Liver (tissue), 9 donors: ENCODE results near the gene CDH26. TPM values are rescaled to one million over a fixed set of nuclear protein-coding genes. Genes with fewer than 3 reads are reported as not detected.

Source experiments
- DNase-seq: peaks from one replicate; pipeline ENCODE4 v3.0.0-alpha.2; 2017; ENCODE audit warnings: low spot score
- H3K27ac ChIP-seq, 2 donors: one replicate each; pipeline ENCODE4 v1.7.0; 2013; ENCODE audit warnings: inconsistent platforms in 2 of 2, low read length in 2 of 2, control low read depth in 1 of 2, low read depth in 1 of 2, mild to moderate bottlenecking in 1 of 2
- H3K27me3 ChIP-seq, 4 donors: one replicate each; pipeline versions ENCODE4 v1.6.1 to v1.7.0; 2013; ENCODE audit warnings: low read length in 3 of 4, inconsistent platforms in 1 of 4, mild to moderate bottlenecking in 1 of 4, moderate library complexity in 1 of 4; ENCODE audit not compliant: control insufficient read depth in 4 of 4, insufficient read depth in 4 of 4
- H3K36me3 ChIP-seq, 4 donors: one replicate each; pipeline versions ENCODE4 v1.6.1 to v1.7.0; 2013; ENCODE audit warnings: low read length in 3 of 4, mild to moderate bottlenecking in 3 of 4, low read depth in 1 of 4, moderate library complexity in 1 of 4; ENCODE audit not compliant: control insufficient read depth in 4 of 4, insufficient read depth in 3 of 4
- H3K4me1 ChIP-seq, 4 donors: one replicate each; pipeline versions ENCODE4 v1.6.1 to v1.7.0; 2013; ENCODE audit warnings: low read length in 3 of 4, mild to moderate bottlenecking in 3 of 4, moderate library complexity in 1 of 4; ENCODE audit not compliant: control insufficient read depth in 4 of 4, insufficient read depth in 4 of 4
- H3K4me3 ChIP-seq, 3 donors: one replicate each; pipeline versions ENCODE4 v1.6.1 to v1.7.0; 2013; ENCODE audit warnings: low read length in 3 of 3, control low read depth in 1 of 3, low read depth in 1 of 3, mild to moderate bottlenecking in 1 of 3
- H3K9ac ChIP-seq, 2 donors: one replicate each; pipeline ENCODE4 v1.7.0; 2013; ENCODE audit warnings: low read length in 2 of 2, mild to moderate bottlenecking in 2 of 2, moderate library complexity in 2 of 2, control low read depth in 1 of 2, low read depth in 1 of 2
- H3K9me3 ChIP-seq, 4 donors: one replicate each; pipeline versions ENCODE4 v1.6.1 to v1.7.0; 2013; ENCODE audit warnings: low read length in 3 of 4; ENCODE audit not compliant: control insufficient read depth in 4 of 4
- EGR1 ChIP-seq, 2 donors: IDR thresholded peaks; 2 replicates each; pipeline ENCODE4 v1.6.1; 2016 to 2018; ENCODE audit warnings: antibody characterized with exemption in 2 of 2, low read depth in 2 of 2
- FOXA1 ChIP-seq: IDR thresholded peaks from 2 replicates; pipeline ENCODE4 v1.6.1; 2016; ENCODE audit warnings: antibody characterized with exemption
- FOXA2 ChIP-seq: IDR thresholded peaks from 2 replicates; pipeline ENCODE4 v1.6.1; 2016; ENCODE audit warnings: antibody characterized with exemption
- GABPA ChIP-seq, 2 donors: IDR thresholded peaks in 1 of 2; conservative IDR thresholded peaks in 1 of 2; 2 replicates each; pipeline ENCODE4 v1.6.1; 2016; ENCODE audit warnings: antibody characterized with exemption in 2 of 2, mild to moderate bottlenecking in 1 of 2, moderate library complexity in 1 of 2
- HNF4A ChIP-seq, 2 donors: conservative IDR thresholded peaks; 2 replicates each; pipeline ENCODE4 v1.6.1; 2016; ENCODE audit warnings: antibody characterized with exemption in 2 of 2, mild to moderate bottlenecking in 2 of 2
- HNF4G ChIP-seq: IDR thresholded peaks from 2 replicates; pipeline ENCODE4 v1.6.1; 2016; ENCODE audit warnings: antibody characterized with exemption
- JUND ChIP-seq, 2 donors: IDR thresholded peaks; 2 replicates each; pipeline ENCODE4 v1.6.1; 2016; ENCODE audit warnings: antibody characterized with exemption in 2 of 2
- NR2F2 ChIP-seq: IDR thresholded peaks from 2 replicates; pipeline ENCODE4 v1.6.1; 2016; ENCODE audit warnings: antibody characterized with exemption
- RXRA ChIP-seq, 2 donors: IDR thresholded peaks; 2 replicates each; pipeline ENCODE4 v1.6.1; 2017 to 2018; ENCODE audit warnings: antibody characterized with exemption in 2 of 2, mild to moderate bottlenecking in 1 of 2
- SP1 ChIP-seq: IDR thresholded peaks from 2 replicates; pipeline ENCODE4 v1.6.1; 2018; ENCODE audit warnings: antibody characterized with exemption, mild to moderate bottlenecking
- YY1 ChIP-seq: IDR thresholded peaks from 2 replicates; pipeline ENCODE4 v1.6.1; 2016; ENCODE audit warnings: antibody characterized with exemption, mild to moderate bottlenecking
- WGBS: extraction: QIAGEN DNeasy Blood & Tissue Kit; methylation state at CpG from one replicate; pipeline ENCODE4 v1.1.7; 2013; 5-methylcytosine and 5-hydroxymethylcytosine counted together
- polyA plus RNA-seq, 2 donors: library from polyadenylated mRNA; stranded (reverse) in 1 of 2; unstranded in 1 of 2; fragments of 200-250 nt in 1 of 2; fragments of >200 nt in 1 of 2; fragmentation: Nextera tagmentation in 1 of 2; extraction: Ambion mirVana in 1 of 2; gene quantifications; one replicate each; pipeline versions ENCODE4 v1.2.1 to v1.2.3, GENCODE V29; 2013 to 2015
- total RNA-seq, 2 donors: library from RNA; depleted of rRNA; stranded (reverse); fragments of >200 nt; gene quantifications; one replicate each; pipeline ENCODE4 v1.2.3, GENCODE V29; 2014
- TF ChIP-seq, protein P1 (sequence below): IDR thresholded peaks from 2 replicates; pipeline ENCODE4 v1.6.1; 2016; ENCODE audit warnings: antibody characterized with exemption
- TF ChIP-seq, protein P2 (sequence below): IDR thresholded peaks from 2 replicates; pipeline ENCODE4 v1.6.1; 2016; ENCODE audit warnings: antibody characterized with exemption
- TF ChIP-seq, protein P3 (sequence below): IDR thresholded peaks from 2 replicates; pipeline ENCODE4 v1.6.1; 2016; ENCODE audit warnings: antibody characterized with exemption
- TF ChIP-seq, protein P4 (sequence below): IDR thresholded peaks from 2 replicates; pipeline ENCODE4 v1.6.1; 2016; ENCODE audit warnings: antibody characterized with exemption, mild to moderate bottlenecking
- TF ChIP-seq, protein P5 (sequence below): fragments of 150-350 bp; IDR thresholded peaks from 2 replicates; pipeline ENCODE4 v1.5.1; 2017; ENCODE audit warnings: improper control_type of control experiment, low read depth, low read length; ENCODE audit not compliant: missing input control
- donor health status: healthy.
- donor health status: healthy.
- donor health status: healthy.
- donor health status: healthy.
- donor health status: healthy.

CDH26 gene
- total and polyA plus RNA-seq, 4 donors, result 0.03 to 0.70 (median 0.43) TPM

DNA sequence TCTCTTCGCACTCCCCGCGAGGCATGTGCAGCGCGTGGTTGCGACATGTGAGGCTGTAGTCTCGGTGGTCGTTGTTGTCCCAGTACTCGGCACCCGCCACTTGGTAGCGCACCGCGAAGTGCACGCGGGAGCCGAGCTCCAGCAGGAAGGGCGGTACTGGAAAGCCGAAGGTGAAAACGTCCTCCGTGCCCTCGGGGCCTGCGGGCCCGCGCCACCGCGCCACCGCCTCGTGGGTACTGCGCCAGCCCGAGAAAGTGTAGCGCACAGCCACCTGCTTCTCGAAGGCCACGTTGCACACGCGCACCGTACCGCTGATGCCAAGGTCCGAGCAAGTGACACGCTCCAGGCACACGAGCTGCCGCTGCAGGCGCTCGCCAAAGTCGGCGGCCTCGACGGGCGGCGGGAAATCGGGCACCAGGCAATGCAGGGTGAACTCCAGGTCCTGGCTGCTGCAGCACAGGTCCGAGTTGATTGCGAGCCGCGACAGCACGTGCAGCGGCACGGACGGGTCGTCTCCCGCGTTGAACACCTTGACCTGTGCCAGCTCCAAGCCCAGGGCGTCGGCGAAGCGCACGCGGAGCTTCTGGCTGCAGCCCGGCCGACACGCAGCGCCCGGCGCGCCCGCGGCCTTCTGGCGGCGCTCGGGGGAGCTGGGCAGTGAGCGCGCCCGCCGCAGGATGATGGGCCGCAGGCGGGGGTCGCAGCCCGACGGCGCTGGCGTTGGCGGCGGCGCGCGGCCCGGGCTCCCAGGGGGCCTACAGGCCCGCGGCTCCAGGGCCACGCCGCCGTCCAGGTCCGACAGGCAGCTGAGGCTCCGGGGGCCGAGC, 19.0 kb upstream of the CDH26 start:
- no peaks in the 10 kb centered on the region for H3K27me3 ChIP-seq
- peaks cover 0 to 4% (median 2%) of the 10 kb centered on the region in 4 donors for H3K36me3 ChIP-seq
- peak overlapping the region; percentile 96 to 97 for H3K27ac ChIP-seq
- DNase-seq, result no peak
- no peak overlapping the region for H3K9ac ChIP-seq
- TF ChIP-seq, protein P1, sequence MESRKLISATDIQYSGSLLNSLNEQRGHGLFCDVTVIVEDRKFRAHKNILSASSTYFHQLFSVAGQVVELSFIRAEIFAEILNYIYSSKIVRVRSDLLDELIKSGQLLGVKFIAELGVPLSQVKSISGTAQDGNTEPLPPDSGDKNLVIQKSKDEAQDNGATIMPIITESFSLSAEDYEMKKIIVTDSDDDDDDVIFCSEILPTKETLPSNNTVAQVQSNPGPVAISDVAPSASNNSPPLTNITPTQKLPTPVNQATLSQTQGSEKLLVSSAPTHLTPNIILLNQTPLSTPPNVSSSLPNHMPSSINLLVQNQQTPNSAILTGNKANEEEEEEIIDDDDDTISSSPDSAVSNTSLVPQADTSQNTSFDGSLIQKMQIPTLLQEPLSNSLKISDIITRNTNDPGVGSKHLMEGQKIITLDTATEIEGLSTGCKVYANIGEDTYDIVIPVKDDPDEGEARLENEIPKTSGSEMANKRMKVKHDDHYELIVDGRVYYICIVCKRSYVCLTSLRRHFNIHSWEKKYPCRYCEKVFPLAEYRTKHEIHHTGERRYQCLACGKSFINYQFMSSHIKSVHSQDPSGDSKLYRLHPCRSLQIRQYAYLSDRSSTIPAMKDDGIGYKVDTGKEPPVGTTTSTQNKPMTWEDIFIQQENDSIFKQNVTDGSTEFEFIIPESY, result no peak
- TF ChIP-seq FOXA1 (no peak), FOXA2 (no peak), RXRA (IDR thresholded peaks at IDR 0.05) (no peak), GABPA (IDR thresholded peaks at IDR 0.05 in 1 of 2, conservative IDR thresholded peaks at IDR 0.05 in 1 of 2) (no peak), HNF4A (conservative IDR thresholded peaks at IDR 0.05) (no peak), JUND (IDR thresholded peaks at IDR 0.05) (no peak), YY1 (no peak), EGR1 (IDR thresholded peaks at IDR 0.05; ENCODE audit: low read depth in 2 of 2) (no peak), NR2F2 (no peak), HNF4G (no peak), SP1 (no peak)
- TF ChIP-seq, protein P2, sequence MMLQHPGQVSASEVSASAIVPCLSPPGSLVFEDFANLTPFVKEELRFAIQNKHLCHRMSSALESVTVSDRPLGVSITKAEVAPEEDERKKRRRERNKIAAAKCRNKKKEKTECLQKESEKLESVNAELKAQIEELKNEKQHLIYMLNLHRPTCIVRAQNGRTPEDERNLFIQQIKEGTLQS, result no peak
- TF ChIP-seq, protein P3, sequence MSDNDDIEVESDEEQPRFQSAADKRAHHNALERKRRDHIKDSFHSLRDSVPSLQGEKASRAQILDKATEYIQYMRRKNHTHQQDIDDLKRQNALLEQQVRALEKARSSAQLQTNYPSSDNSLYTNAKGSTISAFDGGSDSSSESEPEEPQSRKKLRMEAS, result no peak
- TF ChIP-seq, protein P4, sequence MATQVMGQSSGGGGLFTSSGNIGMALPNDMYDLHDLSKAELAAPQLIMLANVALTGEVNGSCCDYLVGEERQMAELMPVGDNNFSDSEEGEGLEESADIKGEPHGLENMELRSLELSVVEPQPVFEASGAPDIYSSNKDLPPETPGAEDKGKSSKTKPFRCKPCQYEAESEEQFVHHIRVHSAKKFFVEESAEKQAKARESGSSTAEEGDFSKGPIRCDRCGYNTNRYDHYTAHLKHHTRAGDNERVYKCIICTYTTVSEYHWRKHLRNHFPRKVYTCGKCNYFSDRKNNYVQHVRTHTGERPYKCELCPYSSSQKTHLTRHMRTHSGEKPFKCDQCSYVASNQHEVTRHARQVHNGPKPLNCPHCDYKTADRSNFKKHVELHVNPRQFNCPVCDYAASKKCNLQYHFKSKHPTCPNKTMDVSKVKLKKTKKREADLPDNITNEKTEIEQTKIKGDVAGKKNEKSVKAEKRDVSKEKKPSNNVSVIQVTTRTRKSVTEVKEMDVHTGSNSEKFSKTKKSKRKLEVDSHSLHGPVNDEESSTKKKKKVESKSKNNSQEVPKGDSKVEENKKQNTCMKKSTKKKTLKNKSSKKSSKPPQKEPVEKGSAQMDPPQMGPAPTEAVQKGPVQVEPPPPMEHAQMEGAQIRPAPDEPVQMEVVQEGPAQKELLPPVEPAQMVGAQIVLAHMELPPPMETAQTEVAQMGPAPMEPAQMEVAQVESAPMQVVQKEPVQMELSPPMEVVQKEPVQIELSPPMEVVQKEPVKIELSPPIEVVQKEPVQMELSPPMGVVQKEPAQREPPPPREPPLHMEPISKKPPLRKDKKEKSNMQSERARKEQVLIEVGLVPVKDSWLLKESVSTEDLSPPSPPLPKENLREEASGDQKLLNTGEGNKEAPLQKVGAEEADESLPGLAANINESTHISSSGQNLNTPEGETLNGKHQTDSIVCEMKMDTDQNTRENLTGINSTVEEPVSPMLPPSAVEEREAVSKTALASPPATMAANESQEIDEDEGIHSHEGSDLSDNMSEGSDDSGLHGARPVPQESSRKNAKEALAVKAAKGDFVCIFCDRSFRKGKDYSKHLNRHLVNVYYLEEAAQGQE, result no peak
- H3K4me3 ChIP-seq, result peak overlapping the region; percentile 78 to 97 (median 80)
- peaks cover 0 to 2% (median 0%) of the 10 kb centered on the region in 4 donors for H3K9me3 ChIP-seq
- H3K4me1 ChIP-seq, result peaks cover 8 to 17% (median 13%) of the 10 kb centered on the region in 4 donors
- 55% methylated on average over 104 of the region's 104 CpGs for WGBS

DNA sequence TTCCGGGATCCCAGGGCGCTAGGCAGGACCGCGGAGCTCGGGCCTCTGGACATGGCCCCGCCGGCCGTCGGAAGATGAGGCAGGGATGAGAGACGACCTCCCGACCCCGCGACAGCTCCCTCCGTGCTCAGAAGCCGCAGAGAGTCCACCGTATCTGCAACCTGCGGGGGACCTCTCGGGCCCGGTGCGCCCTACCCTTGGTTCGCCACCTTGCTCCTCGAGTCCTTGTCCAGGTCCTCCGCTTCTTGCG, 18.4 kb upstream of the CDH26 start:
- DNase-seq, result no peak
- 3% methylated on average over 24 of the region's 24 CpGs for WGBS
- peaks cover 0 to 2% (median 0%) of the 10 kb centered on the region in 4 donors for H3K9me3 ChIP-seq
- no peaks in the 10 kb centered on the region for H3K27me3 ChIP-seq
- H3K36me3 ChIP-seq, result peaks cover 0 to 8% (median 5%) of the 10 kb centered on the region in 4 donors
- TF ChIP-seq EGR1 (IDR thresholded peaks at IDR 0.05; ENCODE audit: low read depth in 2 of 2), result no peak
- no peak for TF ChIP-seq FOXA1
- TF ChIP-seq, protein P5, sequence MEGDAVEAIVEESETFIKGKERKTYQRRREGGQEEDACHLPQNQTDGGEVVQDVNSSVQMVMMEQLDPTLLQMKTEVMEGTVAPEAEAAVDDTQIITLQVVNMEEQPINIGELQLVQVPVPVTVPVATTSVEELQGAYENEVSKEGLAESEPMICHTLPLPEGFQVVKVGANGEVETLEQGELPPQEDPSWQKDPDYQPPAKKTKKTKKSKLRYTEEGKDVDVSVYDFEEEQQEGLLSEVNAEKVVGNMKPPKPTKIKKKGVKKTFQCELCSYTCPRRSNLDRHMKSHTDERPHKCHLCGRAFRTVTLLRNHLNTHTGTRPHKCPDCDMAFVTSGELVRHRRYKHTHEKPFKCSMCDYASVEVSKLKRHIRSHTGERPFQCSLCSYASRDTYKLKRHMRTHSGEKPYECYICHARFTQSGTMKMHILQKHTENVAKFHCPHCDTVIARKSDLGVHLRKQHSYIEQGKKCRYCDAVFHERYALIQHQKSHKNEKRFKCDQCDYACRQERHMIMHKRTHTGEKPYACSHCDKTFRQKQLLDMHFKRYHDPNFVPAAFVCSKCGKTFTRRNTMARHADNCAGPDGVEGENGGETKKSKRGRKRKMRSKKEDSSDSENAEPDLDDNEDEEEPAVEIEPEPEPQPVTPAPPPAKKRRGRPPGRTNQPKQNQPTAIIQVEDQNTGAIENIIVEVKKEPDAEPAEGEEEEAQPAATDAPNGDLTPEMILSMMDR, result no peak
- TF ChIP-seq, protein P4, result no peak
- H3K27ac ChIP-seq, result peak overlapping the region; percentile 96 to 97
- H3K4me3 ChIP-seq, result peak overlapping the region; percentile 78 to 97 (median 80)
- H3K4me1 ChIP-seq, result peaks cover 8 to 17% (median 13%) of the 10 kb centered on the region in 4 donors
- peak overlapping the region; percentile 1 to 80 for H3K9ac ChIP-seq
